Calu3 (cell line): ENCODE measurements around the gene BMPER. TPM values are rescaled to one million over a fixed set of nuclear protein-coding genes. Genes with fewer than 3 reads are reported as not detected.

Experiments
- BruUV-seq: library from RNA; stranded (reverse); fragments of 400-500 nt; replicated peaks from 2 replicates; lab custom pipeline; 2021; lab: Mats Ljungman, UMichigan
- CTCF ChIA-PET: fragments of 300-600 bp; sonication (Branson Sonifier 250); formaldehyde crosslinking; loops from one replicate; lab custom pipeline; 2022; ENCODE audit warnings: antibody characterized with exemption; lab: Charles Lee
- DNase-seq: peaks from one replicate; pipeline ENCODE4 v3.0.0; 2022
- H3K27ac Mint-ChIP-seq: one replicate; pipeline ENCODE4 v1.8.0; 2022; ENCODE audit warnings: mixed read lengths; ENCODE audit not compliant: unreplicated experiment
- H3K27me3 Mint-ChIP-seq: one replicate; pipeline ENCODE4 v1.8.0; 2022; ENCODE audit warnings: mixed read lengths; ENCODE audit not compliant: unreplicated experiment
- H3K36me3 Mint-ChIP-seq: one replicate; pipeline ENCODE4 v1.8.0; 2022; ENCODE audit warnings: mild to moderate bottlenecking, moderate library complexity, mixed read lengths; ENCODE audit not compliant: insufficient read depth, unreplicated experiment
- H3K4me1 Mint-ChIP-seq: one replicate; pipeline ENCODE4 v1.8.0; 2022; ENCODE audit warnings: mild to moderate bottlenecking, low read depth, mixed read lengths; ENCODE audit not compliant: unreplicated experiment
- H3K4me3 Mint-ChIP-seq: one replicate; pipeline ENCODE4 v1.8.0; 2022; ENCODE audit warnings: mild to moderate bottlenecking, low read depth, moderate library complexity, mixed read lengths; ENCODE audit not compliant: unreplicated experiment
- H3K9me3 Mint-ChIP-seq: one replicate; pipeline ENCODE4 v1.8.0; 2022; ENCODE audit warnings: low read depth, mixed read lengths; ENCODE audit not compliant: unreplicated experiment
- intact Hi-C: fragments of 100-400 bp; cut with micrococcal nuclease; formaldehyde crosslinking; loops from one replicate; pipeline ENCODE4 v1.10.0; 2022; ENCODE audit not compliant: unreplicated experiment
- total RNA-seq: library from RNA; stranded (reverse); gene quantifications from 2 replicates; pipeline ENCODE4 v1.2.3, GENCODE V29; 2022
- TF ChIP-seq, protein P1 (sequence below): fragments of 200-600 bp; IDR thresholded peaks from one replicate; pipeline ENCODE4 v1.8.0; 2022; ENCODE audit warnings: antibody characterized with exemption; ENCODE audit not compliant: unreplicated experiment

BMPER gene
- total RNA-seq, 1 experiment from 2014 or later = not detected

DNA sequence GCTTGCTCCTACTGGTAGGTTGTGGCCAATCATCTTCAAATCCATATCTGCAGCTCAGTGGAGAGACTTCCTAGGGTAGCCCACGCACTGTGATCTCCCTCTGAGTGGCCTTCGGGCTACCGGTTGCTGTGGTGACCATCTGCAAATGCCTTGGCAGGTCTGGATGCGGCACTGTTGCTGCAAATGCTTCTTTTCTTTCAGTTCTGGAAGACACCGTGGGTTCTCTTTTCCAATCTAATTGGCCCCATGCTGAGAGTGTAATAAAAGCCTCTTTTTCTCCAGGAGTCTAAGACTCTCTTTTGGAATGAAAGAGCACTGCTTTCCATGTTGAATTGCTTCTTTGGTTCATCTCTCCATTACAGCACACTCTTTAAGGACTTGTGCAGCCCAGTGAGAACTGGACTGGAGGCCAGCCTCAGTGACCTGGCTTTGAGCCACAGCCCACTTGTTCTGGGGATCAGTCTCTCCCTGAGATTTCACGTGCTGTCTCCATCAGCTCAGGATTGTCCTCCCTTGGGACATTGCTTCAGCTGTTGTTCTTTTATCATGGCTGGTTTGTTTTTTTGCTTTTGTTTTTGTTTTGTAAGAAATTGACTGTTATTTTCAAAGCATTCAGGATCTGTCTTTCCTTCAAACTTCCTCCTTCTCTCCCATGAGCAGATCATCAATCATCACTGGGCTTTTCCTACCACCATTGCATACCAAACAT, 286.6 kb downstream of the BMPER start:
- no peaks in the 10 kb centered on the region for H3K36me3 Mint-ChIP-seq
- no peaks in the 10 kb centered on the region for H3K4me1 Mint-ChIP-seq
- H3K4me3 Mint-ChIP-seq = no peak overlapping the region
- TF ChIP-seq, protein P1, sequence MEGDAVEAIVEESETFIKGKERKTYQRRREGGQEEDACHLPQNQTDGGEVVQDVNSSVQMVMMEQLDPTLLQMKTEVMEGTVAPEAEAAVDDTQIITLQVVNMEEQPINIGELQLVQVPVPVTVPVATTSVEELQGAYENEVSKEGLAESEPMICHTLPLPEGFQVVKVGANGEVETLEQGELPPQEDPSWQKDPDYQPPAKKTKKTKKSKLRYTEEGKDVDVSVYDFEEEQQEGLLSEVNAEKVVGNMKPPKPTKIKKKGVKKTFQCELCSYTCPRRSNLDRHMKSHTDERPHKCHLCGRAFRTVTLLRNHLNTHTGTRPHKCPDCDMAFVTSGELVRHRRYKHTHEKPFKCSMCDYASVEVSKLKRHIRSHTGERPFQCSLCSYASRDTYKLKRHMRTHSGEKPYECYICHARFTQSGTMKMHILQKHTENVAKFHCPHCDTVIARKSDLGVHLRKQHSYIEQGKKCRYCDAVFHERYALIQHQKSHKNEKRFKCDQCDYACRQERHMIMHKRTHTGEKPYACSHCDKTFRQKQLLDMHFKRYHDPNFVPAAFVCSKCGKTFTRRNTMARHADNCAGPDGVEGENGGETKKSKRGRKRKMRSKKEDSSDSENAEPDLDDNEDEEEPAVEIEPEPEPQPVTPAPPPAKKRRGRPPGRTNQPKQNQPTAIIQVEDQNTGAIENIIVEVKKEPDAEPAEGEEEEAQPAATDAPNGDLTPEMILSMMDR = no peak
- H3K9me3 Mint-ChIP-seq = peaks cover 3% of the 10 kb centered on the region
- H3K27ac Mint-ChIP-seq = no peak overlapping the region
- no peak for DNase-seq
- BruUV-seq = no TSS peak
- intact Hi-C loops = no loop called here
- peaks cover 21% of the 10 kb centered on the region for H3K27me3 Mint-ChIP-seq
- CTCF ChIA-PET = interaction anchor here (0.9 kb wide), 1 partner anchor 16 kb away, joined by 3 read pairs; no protein-coding TSS in a partner anchor

DNA sequence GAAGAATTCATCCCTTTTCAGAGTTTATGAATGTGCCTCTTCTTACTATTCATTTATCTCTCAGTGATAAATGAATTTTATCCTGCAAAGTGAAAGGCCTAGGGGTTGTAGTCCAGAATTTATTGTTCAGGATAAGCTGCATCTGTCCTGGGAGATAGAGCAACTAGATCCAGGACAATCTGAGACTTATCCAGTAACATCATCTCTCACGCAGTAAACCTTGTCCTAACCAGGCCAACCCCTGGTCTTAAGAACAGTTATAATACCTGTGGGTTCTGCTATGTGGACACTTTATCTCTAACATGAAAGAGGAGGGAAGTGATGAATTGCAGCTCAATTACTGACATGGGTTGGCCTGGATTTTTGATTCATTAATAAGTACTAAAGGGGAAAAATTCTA, 287.6 kb downstream of the BMPER start:
- Mint-ChIP-seq H3K36me3 (no peaks in the 10 kb centered on the region), H3K27ac (no peak overlapping the region), H3K9me3 (peaks cover 3% of the 10 kb centered on the region), H3K4me1 (no peaks in the 10 kb centered on the region), H3K4me3 (no peak overlapping the region), H3K27me3 (peaks cover 21% of the 10 kb centered on the region)
- CTCF ChIA-PET = no interaction called here
- intact Hi-C loops = no loop called here
- no TSS peak for BruUV-seq
- TF ChIP-seq, protein P1 = no peak
- no peak for DNase-seq

DNA sequence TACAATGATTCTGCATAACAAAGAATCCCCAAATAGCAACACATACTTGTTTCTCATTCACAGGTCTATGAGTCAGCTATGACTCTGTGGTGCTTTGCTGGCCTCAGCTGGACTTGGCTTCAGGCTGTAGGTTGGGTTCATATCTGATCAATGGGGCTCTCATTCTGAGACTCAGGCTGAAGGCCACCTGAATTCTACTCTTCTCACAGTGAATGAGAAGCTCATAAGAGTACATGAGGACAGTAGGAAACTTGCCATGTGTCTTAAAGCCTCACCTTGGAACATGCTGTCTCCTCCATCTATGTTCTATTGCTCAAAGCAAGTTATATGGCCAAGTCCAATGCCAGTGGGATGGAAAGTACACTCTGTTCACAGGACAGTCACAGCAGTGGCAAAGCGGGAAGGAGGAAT, 292.9 kb downstream of the BMPER start:
- Mint-ChIP-seq H3K4me3 (no peak overlapping the region), H3K4me1 (no peaks in the 10 kb centered on the region), H3K36me3 (no peaks in the 10 kb centered on the region), H3K9me3 (no peaks in the 10 kb centered on the region), H3K27ac (no peak overlapping the region), H3K27me3 (no peaks in the 10 kb centered on the region)
- no peak for DNase-seq
- CTCF ChIA-PET = no interaction called here
- intact Hi-C loops = no loop called here
- no TSS peak for BruUV-seq
- TF ChIP-seq, protein P1 = no peak
